GM23338 (cell line): ENCODE data around the gene KCNMA1. TPM values are rescaled to one million over a fixed set of nuclear protein-coding genes. Genes with fewer than 3 reads are reported as not detected.
"Not testable (repeated sequence)": the region's sequence is repeated elsewhere in the genome, so short reads cannot be mapped to it uniquely, and the experiment has no call there.

Source experiments
- ATAC-seq: fragments of 200-7000 bp; cut with Tn5 transposase; 3 replicates; pipeline ENCODE4 v1.9.1; 2020
- DNase-seq: peaks from one replicate; pipeline ENCODE4 v3.0.0-alpha.2; 2015; ENCODE audit warnings: low spot score
- H2AFZ ChIP-seq: fragments of 200-600 bp; sonication (generic); 2 replicates; pipeline ENCODE4 v1.8.0; 2016; ENCODE audit warnings: antibody characterized with exemption, mild to moderate bottlenecking, moderate library complexity
- H3F3A ChIP-seq: fragments of 200-600 bp; sonication (generic); replicated peaks from 2 replicates; pipeline ENCODE4 v1.8.0; 2017; ENCODE audit warnings: antibody characterized with exemption, mixed run types, low read depth
- H3K27ac ChIP-seq: fragments of 200-600 bp; sonication (generic); 2 replicates; pipeline ENCODE4 v1.6.1; 2016; ENCODE audit warnings: low read depth
- H3K27me3 ChIP-seq: fragments of 200-600 bp; sonication (generic); 2 replicates; pipeline ENCODE4 v1.8.0; 2016; ENCODE audit warnings: mild to moderate bottlenecking, mixed run types, moderate library complexity; ENCODE audit not compliant: insufficient read depth
- H3K36me3 ChIP-seq: fragments of 200-600 bp; sonication (generic); 2 replicates; pipeline ENCODE4 v1.8.0; 2016; ENCODE audit warnings: mild to moderate bottlenecking; ENCODE audit not compliant: insufficient read depth
- H3K4me1 ChIP-seq: fragments of 200-600 bp; sonication (generic); 2 replicates; pipeline ENCODE4 v1.8.0; 2016; ENCODE audit warnings: mild to moderate bottlenecking, moderate library complexity; ENCODE audit not compliant: insufficient read depth
- H3K4me2 ChIP-seq: fragments of 200-600 bp; sonication (generic); 2 replicates; pipeline ENCODE4 v1.7.1; 2017; ENCODE audit warnings: mixed run types
- H3K4me3 ChIP-seq: fragments of 200-600 bp; sonication (generic); 2 replicates; pipeline ENCODE4 v1.6.1; 2016; ENCODE audit warnings: mixed run types
- H3K79me2 ChIP-seq: fragments of 200-600 bp; sonication (generic); replicated peaks from 2 replicates; pipeline ENCODE4 v1.8.0; 2017; ENCODE audit warnings: mild to moderate bottlenecking; ENCODE audit not compliant: insufficient read depth
- H3K9me2 ChIP-seq: fragments of 200-600 bp; sonication (generic); 2 replicates; pipeline ENCODE4 v1.8.0; 2017; ENCODE audit not compliant: insufficient read depth
- H4K20me1 ChIP-seq: fragments of 200-600 bp; sonication (generic); replicated peaks from 2 replicates; pipeline ENCODE4 v1.8.0; 2017; ENCODE audit warnings: mild to moderate bottlenecking; ENCODE audit not compliant: insufficient read depth
- H3K27ac Mint-ChIP-seq: 2 replicates; pipeline ENCODE4 v1.8.0; 2020; ENCODE audit warnings: inconsistent platforms, mild to moderate bottlenecking, moderate library complexity, mixed read lengths
- H3K27me3 Mint-ChIP-seq: 3 replicates; pipeline ENCODE4 v1.8.0; 2022; ENCODE audit warnings: low read depth, mild to moderate bottlenecking, moderate library complexity, mixed read lengths, inconsistent platforms; ENCODE audit not compliant: insufficient read depth, poor library complexity
- H3K36me3 Mint-ChIP-seq: 3 replicates; pipeline ENCODE4 v1.8.0; 2021; ENCODE audit warnings: low read depth, mild to moderate bottlenecking, inconsistent platforms, moderate library complexity, mixed read lengths
- H3K4me1 Mint-ChIP-seq: 3 replicates; pipeline ENCODE4 v1.8.0; 2020; ENCODE audit warnings: mild to moderate bottlenecking, inconsistent platforms, mixed read lengths
- H3K4me3 Mint-ChIP-seq: 3 replicates; pipeline ENCODE4 v1.8.0; 2021; ENCODE audit warnings: moderate library complexity, mild to moderate bottlenecking, inconsistent platforms, mixed read lengths
- H3K9me3 Mint-ChIP-seq: 3 replicates; pipeline ENCODE4 v1.8.0; 2020; ENCODE audit warnings: moderate library complexity, mild to moderate bottlenecking, inconsistent platforms, mixed read lengths
- CREB1 ChIP-seq: fragments of 250-450 bp; sonication (Bioruptor Pico); IDR thresholded peaks from 2 replicates; pipeline ENCODE4 v1.5.0; 2020; ENCODE audit warnings: low read depth, mild to moderate bottlenecking, moderate library complexity
- ETS1 ChIP-seq: IDR thresholded peaks from 2 replicates; pipeline ENCODE4 v1.6.1; 2016; ENCODE audit warnings: antibody characterized with exemption
- EZH2 ChIP-seq: fragments of 200-600 bp; sonication (generic); IDR thresholded peaks from one replicate; pipeline ENCODE4 v1.8.0; 2017; ENCODE audit warnings: antibody characterized with exemption, mild to moderate bottlenecking, low read depth; ENCODE audit not compliant: unreplicated experiment
- EZH2phosphoT487 ChIP-seq: fragments of 200-600 bp; sonication (generic); IDR thresholded peaks from one replicate; pipeline ENCODE4 v1.8.1; 2018; ENCODE audit warnings: antibody characterized with exemption; ENCODE audit not compliant: unreplicated experiment
- JUNB ChIP-seq: IDR thresholded peaks from one replicate; pipeline ENCODE4 v1.6.1; 2016; ENCODE audit warnings: antibody characterized with exemption; ENCODE audit not compliant: unreplicated experiment
- NANOG ChIP-seq: IDR thresholded peaks from 2 replicates; pipeline ENCODE4 v1.6.1; 2016; ENCODE audit warnings: antibody characterized with exemption, borderline replicate concordance
- POLR2AphosphoS5 ChIP-seq: IDR thresholded peaks from 2 replicates; pipeline ENCODE4 v1.6.1; 2016; ENCODE audit warnings: antibody characterized with exemption, low read depth
- REST ChIP-seq: IDR thresholded peaks from one replicate; pipeline ENCODE4 v1.6.1; 2018; ENCODE audit warnings: antibody characterized with exemption; ENCODE audit not compliant: unreplicated experiment
- STAT1 ChIP-seq: IDR thresholded peaks from one replicate; pipeline ENCODE4 v1.6.1; 2016; ENCODE audit warnings: antibody characterized with exemption; ENCODE audit not compliant: unreplicated experiment
- ZNF114 ChIP-seq: fragments of 250-450 bp; sonication (Bioruptor Pico); IDR thresholded peaks from 2 replicates; pipeline ENCODE4 v1.5.0; 2020; ENCODE audit warnings: mild to moderate bottlenecking, moderate library complexity
- ZNF331 ChIP-seq: fragments of 250-450 bp; sonication (Bioruptor Pico); IDR thresholded peaks from 2 replicates; pipeline ENCODE4 v1.5.0; 2020; ENCODE audit warnings: low read depth, mild to moderate bottlenecking, moderate library complexity
- ZNF462 ChIP-seq: fragments of 250-450 bp; sonication (Bioruptor Pico); IDR thresholded peaks from 2 replicates; pipeline ENCODE4 v1.5.0; 2020; ENCODE audit warnings: mild to moderate bottlenecking, moderate library complexity
- polyA plus RNA-seq: library from polyadenylated mRNA; unstranded; fragments of >200 nt; fragmentation: Nextera tagmentation; extraction: Ambion mirVana; gene quantifications from 2 replicates; pipeline ENCODE4 v1.2.1, GENCODE V29; 2016
- total RNA-seq: library from RNA; depleted of rRNA; stranded (reverse); fragments of >200 nt; shearing (Covaris generic); gene quantifications from 2 replicates; pipeline ENCODE4 v1.2.3, GENCODE V29; 2014

Gene KCNMA1
- total and polyA plus RNA-seq, 2 experiments from 2014 or later = 8.2 to 9.0 TPM

GRCh38 chr10:77683088-77683432, 45.5 kb upstream of the KCNMA1 start:
- not testable (repeated sequence) for H3K4me3 ChIP-seq, H3K36me3 Mint-ChIP-seq, H3K9me3 Mint-ChIP-seq, H3K27ac Mint-ChIP-seq, H3K27me3 ChIP-seq, H3K4me2 ChIP-seq, H2AFZ ChIP-seq, H3K79me2 ChIP-seq, ATAC-seq, H3F3A ChIP-seq, DNase-seq, H3K36me3 ChIP-seq, H3K4me3 Mint-ChIP-seq, H4K20me1 ChIP-seq, H3K27ac ChIP-seq, H3K9me2 ChIP-seq
- H3K4me1 Mint-ChIP-seq = peaks cover 30% of the 10 kb centered on the region
- peaks cover 22% of the 10 kb centered on the region for H3K4me1 ChIP-seq
- peaks cover 12% of the 10 kb centered on the region for H3K27me3 Mint-ChIP-seq

- H3K36me3 ChIP-seq = no peaks in the 10 kb centered on the region
- no peak overlapping the region for H3K4me2 ChIP-seq
- ATAC-seq = no peak
- no peak overlapping the region for H3K4me3 Mint-ChIP-seq
- H3K4me3 ChIP-seq = no peak overlapping the region
- peaks cover 22% of the 10 kb centered on the region for H3K4me1 ChIP-seq
- no peak overlapping the region; the same call in 1 of the 2 replicates for H2AFZ ChIP-seq
- peaks cover 10% of the 10 kb centered on the region for H3K27me3 Mint-ChIP-seq
- no peaks in the 10 kb centered on the region; the same call in 2 of the 3 replicates for H3K9me3 Mint-ChIP-seq
- no peaks in the 10 kb centered on the region for H3F3A ChIP-seq
- DNase-seq = no peak
- no peaks in the 10 kb centered on the region for H3K9me2 ChIP-seq
- no peaks in the 10 kb centered on the region for H3K36me3 Mint-ChIP-seq
- no peaks in the 10 kb centered on the region for H3K27me3 ChIP-seq
- H3K4me1 Mint-ChIP-seq = peaks cover 29% of the 10 kb centered on the region
- no peaks in the 10 kb centered on the region for H3K79me2 ChIP-seq
- no peaks in the 10 kb centered on the region for H4K20me1 ChIP-seq
- no peak overlapping the region for H3K27ac Mint-ChIP-seq
- H3K27ac ChIP-seq = no peak overlapping the region
- TF ChIP-seq ZNF331 (CRISPR knock-in tag) (no peak), ZNF462 (CRISPR knock-in tag) (no peak), NANOG (no peak), JUNB (no peak), STAT1 (no peak), REST (no peak), ZNF114 (no peak), POLR2AphosphoS5 (no peak), ETS1 (no peak), EZH2 (no peak), EZH2phosphoT487 (no peak), CREB1 (no peak)
Observed at GRCh38 chr10:77682393-77683087, 44.9 kb upstream of the KCNMA1 start.
